ENCODE data around the gene ILK.

- TF ChIP-seq CTCF (IDR thresholded peaks at IDR 0.05; ENCODE audit: poor library complexity) (no peak), EZH2 (IDR thresholded peaks at IDR 0.05; ENCODE audit: borderline replicate concordance) (no peak)
Measured at GRCh38 chr11:6653656-6654055, 50.1 kb downstream of the ILK start.
